Peyer's patch (tissue), 4 donors: ENCODE data around the gene ARL6IP1.

Experiments
- POLR2A ChIP-seq, 2 donors: fragments of 450-650 bp; IDR thresholded peaks; one replicate each; pipeline ENCODE4 v1.5.1; 2017; ENCODE audit warnings: antibody characterized with exemption in 2 of 2, mild to moderate bottlenecking in 2 of 2, moderate library complexity in 2 of 2
- TF ChIP-seq, protein P1 (sequence below), 6 experiments: fragments of 450-650 bp in 4 of 6; fragments of 200-600 bp in 2 of 6; sonication (generic) in 1 of 6; IDR thresholded peaks; one replicate each; pipeline ENCODE4 v1.5.1; 2017 to 2019; ENCODE audit warnings: antibody characterized with exemption in 6 of 6, mild to moderate bottlenecking in 3 of 6, moderate library complexity in 1 of 6

DNA sequence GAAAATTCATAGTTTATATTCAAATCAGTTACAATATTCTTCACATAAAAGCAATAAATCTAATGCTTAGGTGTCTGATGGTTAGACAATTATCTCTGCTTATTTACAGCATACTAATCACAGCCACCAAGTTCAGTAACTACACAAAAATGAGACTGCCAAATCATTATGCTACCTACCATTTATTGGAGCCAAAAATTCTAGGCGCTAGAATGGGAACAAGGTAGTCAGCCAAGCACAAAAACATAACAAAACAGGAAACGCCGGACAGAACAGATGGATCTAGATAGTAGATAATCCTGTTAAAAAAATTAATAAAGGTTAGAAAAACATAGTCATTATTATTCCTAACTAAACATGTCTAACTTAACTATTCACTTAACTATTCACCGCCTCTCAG is 3.6 kb downstream of the ARL6IP1 start:
- TF ChIP-seq, protein P1, sequence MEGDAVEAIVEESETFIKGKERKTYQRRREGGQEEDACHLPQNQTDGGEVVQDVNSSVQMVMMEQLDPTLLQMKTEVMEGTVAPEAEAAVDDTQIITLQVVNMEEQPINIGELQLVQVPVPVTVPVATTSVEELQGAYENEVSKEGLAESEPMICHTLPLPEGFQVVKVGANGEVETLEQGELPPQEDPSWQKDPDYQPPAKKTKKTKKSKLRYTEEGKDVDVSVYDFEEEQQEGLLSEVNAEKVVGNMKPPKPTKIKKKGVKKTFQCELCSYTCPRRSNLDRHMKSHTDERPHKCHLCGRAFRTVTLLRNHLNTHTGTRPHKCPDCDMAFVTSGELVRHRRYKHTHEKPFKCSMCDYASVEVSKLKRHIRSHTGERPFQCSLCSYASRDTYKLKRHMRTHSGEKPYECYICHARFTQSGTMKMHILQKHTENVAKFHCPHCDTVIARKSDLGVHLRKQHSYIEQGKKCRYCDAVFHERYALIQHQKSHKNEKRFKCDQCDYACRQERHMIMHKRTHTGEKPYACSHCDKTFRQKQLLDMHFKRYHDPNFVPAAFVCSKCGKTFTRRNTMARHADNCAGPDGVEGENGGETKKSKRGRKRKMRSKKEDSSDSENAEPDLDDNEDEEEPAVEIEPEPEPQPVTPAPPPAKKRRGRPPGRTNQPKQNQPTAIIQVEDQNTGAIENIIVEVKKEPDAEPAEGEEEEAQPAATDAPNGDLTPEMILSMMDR (IDR thresholded peaks at IDR 0.05), result no peak
- no peak for TF ChIP-seq POLR2A (IDR thresholded peaks at IDR 0.05)
